CD4-positive, alpha-beta T cell treated with Interleukin-15 for 4 hours (primary cell): ENCODE measurements around the gene HMGCL.
A peak's percentile ranks its signal among the peaks of the same experiment; 100 is the strongest.
"Not testable (repeated sequence)": the region's sequence is repeated elsewhere in the genome, so short reads cannot be mapped to it uniquely, and the experiment has no call there.

Source experiments
- DNase-seq: peaks from one replicate; pipeline ENCODE4 v3.0.0-alpha.2; 2020; ENCODE audit warnings: low spot score

Gene HMGCL

DNA sequence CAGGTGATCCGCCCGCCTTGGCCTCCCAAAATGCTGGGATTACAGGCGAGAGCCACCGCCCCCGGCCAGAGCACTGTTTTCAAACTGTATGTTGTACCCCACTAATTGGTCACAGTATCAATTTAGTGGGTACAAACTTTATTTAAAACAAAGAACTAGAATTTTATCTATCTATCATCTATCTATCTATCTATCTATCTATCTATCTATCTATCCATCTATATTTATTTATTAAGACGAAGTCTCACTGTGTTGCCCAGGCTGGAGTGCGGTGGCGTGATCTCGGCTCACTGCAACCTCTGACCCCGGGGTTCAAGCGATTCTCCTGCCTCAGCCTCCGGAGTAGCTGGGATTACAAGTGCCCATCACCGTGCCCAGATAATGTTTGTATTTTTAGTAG lies 1.4 kb upstream of the HMGCL start:
- DNase-seq = not testable (repeated sequence)

DNA sequence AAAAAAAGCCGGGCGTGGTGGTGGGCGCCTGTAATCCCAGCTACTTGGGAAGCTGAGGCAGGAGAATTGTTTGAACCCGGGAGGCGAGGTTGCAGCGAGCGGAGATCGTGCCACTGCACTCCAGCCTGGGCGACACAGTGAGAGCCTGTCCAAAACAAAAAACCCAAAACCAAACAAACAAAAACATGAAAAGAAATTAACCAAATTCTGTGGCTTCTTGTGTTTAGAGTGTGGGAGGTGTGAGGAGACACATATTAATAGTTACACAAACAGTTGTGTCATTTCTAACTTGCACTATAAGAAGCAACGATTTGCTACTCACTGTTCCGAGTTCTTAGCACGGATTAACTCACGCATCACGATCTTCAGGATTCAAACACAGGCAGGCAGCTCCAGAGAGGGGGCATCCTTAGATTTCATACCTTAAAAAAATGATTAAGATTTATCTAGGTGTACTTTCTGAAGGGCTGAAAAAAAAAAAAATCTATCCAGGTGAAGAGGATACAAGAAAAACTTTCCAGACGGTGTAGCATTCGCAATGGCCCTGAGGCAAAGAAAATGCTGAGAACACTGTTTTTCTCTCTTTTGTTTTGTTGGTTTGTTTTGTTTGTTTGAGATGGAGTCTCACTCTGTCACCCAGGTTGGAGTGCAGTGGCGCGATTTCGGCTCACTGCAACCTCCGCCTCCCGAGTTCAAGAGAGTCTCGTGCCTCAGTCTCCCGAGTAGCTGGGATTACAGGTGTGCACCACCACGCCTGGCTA lies 713 bp upstream of the HMGCL start:
- DNase-seq = no peak

DNA sequence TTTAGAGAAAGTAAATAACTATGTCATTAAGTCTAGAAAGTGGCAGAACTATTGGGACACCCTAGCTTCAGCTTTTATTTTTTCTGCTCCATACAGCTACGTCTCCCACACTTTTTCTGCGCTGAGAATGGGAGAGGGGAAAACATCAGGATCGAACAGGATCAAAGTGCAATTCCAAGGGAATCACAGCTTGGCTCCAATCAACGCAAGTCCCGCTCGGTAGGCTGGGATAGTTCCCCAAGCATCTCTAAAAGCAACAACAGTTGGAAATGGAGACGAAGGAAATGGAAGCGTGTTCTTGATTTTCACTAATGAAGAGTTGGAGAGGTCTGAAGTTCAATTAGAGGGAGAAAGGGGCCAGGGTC lies 536 bp downstream of the HMGCL start:
- no peak for DNase-seq

DNA sequence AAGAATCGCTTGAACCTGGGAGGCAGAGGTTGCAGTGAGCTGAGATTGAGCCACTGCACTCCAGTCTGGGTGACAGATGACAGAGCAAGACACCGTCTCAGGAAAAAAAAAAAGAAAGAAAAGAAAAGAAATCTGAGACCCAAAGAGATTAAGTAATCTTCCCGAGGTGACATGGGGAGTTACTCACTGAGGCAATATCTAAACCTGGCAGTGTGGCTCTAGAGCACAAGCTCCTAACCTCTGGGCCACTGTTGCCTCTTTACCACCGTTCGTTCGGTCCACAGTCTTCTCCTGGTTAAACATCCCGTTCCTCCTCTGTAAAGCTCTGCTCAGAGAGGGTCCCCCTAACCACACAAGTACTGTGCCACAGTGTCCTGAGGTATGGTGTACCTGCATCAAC lies 1.5 kb downstream of the HMGCL start:
- DNase-seq = no peak

DNA sequence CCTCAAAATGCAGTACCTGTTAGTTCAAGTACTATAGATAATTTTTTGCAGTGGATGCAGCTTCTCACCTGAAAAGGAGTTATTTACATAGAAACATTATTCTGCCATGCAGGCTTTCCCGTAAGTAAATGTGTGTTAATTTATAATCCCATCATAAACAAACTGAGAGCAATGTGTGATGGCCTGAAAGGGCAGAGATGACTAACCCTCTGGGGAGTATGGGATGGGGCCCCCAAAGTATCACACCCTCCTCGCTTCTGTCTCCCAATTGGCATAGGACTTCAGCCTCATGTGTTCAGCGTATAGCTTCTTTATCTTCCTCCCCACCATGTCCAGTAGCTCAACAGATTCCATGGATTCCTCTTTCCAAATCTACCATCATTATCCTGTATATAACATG lies 7.6 kb downstream of the HMGCL start:
- no peak for DNase-seq

DNA sequence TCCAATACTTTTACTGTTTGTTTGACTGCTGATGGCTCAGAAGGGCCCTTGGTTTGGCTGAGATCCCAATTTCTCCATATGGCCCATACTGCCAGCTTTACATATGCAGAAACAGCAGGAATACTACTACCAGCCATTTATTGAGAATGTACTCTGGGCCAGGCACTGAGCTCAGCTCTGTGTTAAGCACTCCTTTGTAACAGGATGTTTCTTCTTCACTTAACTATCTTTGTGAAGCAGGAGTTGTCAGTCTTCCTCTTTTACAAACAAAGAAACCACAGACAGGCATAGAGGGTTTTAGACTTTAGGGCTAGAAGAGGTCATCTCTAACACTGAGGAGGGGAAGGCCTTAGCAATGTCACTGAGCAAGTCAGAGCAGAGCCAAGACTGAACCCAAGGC lies 8.3 kb downstream of the HMGCL start:
- no peak for DNase-seq

DNA sequence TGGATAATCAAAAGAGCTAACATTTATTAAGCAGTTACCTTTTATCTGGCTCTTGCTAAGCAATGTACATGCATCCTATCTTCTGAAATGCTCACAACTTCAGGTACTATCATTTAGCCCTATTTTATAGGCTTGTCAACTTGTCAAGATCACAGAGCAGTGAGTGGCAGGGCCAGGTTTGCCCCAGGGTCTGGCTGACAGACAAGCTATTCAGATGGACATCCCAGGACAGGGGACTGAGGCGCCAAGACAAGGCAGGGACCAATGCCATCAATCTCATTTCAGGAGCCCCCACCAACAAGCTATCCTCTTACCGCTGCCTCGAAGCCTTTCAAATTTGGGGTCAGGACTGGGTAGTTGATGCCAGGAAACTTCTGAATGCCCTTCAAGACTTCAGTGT lies 8.9 kb downstream of the HMGCL start:
- DNase-seq = no peak

DNA sequence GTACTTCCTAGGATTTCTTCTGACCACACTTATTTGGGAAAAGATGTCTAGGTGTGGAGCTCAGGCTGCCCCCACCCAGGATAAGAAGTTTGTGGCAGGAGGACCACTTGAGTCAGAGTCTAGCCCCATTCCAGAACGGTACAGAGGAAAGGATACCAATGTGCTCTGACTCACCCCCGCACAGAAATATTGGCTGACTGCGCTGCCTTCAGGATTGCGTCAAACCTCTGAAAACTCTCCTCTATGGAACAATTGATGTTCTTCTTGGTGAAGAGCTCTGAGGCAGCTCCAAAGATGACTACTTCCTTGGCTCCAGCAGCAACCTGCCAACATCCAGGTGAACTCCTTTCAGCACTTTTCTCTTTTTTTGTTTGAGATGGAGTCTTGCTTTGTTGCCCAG lies 11.2 kb downstream of the HMGCL start:
- DNase-seq = no peak

DNA sequence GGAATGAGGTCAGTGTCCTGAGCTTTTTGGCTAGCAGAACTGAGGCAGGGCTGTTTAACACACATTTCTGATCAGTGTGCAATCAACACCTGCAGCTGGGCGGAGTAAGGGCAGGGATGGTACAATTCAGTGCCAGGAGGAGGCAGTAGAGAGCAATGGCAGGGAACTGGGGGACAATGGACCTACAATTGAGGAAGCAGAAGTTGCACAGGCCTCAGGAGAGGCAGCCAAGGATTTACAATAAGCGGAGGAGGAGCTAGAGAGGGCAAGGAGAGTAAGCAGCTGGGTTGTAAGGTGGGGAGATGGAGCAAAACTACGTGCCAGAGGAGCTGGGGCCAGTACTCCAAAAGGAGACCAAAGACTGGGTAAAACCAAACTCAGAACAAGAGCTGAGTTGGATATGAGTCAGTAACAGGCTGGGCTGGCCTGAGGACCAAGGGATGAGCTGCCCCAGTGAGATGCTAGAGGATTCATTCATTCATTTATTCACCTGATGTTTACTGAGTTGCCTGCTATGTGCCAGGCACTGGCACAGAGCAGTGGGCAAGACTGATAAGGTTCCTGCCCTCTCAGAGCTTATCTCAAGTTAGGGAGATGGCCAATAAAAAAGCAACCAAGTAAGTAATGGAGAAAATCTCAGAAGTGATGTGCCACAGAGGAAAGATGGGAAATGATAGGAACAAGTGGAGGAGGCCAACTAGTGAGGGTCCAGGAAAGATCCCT lies 14.2 kb downstream of the HMGCL start:
- DNase-seq = peak; percentile 56

DNA sequence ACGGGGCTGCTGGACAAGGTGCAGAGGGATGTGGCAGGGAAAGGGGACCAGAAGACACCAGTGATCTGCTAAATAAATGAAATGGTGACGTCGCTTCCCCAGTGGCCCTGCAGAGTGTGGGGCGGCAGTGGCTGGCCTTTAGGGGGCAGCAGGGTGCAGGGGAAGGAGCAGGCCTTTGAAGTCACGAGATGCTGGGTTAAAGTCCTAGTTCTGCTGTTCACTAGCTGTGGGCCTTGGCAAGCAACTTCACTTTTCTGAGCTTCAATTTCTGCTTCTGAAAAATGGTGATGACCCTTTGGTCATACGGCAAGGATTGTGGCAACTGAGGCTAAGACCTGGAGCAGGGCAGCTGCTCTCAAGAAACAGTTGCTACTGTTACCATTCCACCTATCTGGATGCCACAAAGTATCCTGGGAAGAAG lies 15.5 kb downstream of the HMGCL start:
- peak; percentile 85 for DNase-seq

DNA sequence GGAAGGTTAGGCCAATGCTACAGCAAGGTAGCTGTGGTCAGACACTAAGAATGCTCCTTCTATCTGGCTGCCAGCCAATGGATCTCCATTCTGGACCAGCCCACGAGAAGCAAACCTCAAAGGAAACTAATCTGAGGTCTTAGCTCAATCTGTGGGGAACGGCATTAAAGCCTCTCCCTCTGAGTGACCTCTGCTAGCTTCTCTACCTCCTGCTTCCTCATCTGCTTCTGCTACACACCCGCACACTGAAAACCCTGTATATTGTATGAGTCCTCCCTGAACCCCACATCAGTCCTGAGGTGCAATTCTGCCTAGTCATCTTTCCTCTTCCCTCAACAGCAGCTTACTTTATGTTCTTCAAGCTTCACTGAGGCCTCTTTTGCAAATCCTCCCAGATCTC lies 17.8 kb downstream of the HMGCL start:
- DNase-seq = no peak

DNA sequence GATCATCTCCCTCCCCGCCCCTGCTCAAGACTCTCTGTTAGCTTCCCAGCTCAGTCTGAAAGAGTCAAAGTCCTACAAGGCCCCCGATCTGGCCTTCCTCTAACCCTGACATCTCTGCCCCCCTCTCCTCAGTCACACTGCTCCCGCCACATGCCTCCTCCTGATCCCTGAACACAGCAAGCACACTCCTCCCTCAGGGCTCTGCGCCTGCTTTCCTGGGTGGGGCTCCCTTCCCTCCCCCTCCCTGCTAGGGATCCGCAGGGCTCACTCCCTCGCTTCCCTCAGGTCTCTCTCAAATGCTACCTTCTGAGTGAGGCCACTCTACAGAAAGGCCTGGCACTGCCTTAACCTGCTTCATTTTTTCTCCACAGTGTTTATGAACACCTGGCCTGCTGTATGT lies 18.9 kb downstream of the HMGCL start:
- no peak for DNase-seq

DNA sequence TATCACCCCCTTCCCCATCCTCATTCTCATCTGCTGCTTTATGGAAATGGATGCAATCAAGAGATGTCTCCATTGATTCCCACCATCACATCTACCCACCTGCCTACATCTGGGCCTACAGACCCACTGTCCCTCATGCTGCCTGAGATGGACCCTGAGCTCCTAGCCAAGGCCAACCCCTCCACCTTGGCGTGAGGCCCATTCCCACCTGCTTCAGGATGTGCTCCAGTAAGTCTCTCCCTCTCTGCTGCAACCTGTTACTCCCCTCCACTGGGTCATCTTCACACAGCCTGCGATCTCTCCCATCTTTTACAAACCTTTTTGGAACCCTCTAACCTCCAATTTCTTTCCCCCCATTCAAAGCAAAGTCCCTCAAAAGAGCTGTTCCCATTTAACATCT lies 20.2 kb downstream of the HMGCL start:
- no peak for DNase-seq

DNA sequence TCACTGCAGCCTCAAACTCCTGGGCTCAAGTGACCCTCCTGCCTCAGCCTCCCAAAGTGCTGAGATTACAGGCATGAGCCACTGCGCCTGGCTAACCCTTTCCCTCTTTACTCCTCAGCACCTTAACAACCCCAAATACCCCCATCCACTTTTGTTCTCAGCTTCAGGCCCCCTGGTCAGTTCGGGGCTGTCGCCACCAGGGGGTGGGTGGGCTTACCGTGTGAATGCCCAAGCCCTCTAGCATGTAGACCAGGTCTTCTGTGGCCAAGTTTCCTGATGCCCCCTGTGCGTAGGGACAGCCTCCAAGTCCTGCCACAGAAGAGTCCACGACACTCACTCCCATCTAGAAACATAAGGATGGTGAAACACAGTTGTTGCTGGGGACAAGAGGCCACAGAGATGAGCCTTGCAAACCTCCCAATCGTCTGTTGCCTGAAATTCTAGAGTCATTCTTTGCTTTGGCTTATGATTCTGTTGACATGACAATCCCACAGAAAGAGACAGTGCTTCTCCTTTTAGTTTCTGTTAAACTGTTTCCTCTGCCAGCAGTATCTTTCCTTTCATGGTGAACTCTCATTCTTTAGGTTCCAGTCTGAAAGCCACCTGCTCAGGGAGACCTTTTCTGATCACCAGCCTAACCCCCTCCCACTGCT lies 20.9 kb downstream of the HMGCL start:
- DNase-seq = no peak

DNA sequence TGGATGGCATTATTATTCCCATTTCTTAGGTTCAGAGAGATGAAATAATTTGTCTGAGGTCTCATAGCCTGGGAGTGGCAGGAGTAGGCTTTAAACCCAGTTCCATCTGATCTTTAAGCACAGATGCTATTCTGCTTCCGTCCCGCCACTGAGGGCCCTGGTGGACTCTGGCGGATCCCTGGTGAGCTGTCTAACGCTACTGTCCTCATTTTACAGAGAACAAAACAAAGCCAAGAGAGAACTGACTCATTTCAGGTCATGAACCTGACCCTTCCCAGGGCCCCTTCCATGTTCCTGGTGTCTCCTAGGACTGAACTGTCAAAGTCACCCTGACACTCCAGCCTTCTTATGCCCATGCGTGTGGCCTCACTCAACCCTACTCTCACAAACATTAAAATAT lies 21.6 kb downstream of the HMGCL start:
- no peak for DNase-seq

DNA sequence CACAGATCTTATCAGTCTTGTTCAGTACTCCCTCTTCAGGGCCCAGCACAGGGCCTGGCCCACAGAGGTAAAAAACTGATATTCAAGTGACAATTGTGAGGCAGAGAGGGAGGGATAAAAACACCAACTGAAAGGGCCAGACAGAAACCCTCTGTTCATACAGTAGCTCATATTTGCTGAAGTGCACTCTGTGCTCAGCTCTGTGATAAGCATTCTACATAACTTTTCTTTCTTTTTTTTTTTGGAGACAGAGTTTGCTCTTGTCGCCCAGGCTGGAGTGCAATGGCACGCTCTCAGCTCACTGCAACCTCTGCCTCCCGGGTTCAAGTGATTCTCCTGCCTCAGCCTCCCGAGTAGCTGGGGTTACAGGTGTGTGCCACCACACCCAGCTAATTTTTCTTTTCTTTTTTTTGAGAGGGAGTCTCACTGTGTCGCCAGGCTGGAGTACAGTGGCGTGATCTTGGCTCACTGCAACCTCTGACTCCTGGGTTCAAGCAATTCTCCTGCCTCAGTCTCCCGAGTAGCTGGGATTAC lies 22.4 kb downstream of the HMGCL start:
- DNase-seq = not testable (repeated sequence)

DNA sequence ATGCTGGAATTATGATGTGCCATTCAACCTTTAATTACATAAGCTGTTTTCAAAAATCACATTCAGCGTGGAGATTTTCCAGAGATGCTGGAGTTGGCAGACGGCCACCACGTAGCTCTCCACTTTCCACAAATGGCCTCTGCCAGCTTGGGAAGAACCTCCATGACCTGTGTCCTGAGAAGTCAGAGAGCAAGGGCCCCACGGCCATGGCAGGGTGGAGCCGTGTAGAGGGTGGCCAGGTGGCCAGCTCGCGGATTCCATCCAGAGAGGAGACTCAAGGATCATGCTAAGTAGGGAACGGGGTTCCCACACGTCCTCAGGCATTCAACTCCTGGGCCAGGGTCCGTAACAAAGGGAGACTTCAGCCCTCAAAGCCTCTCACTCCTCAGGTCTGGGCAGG lies 23.4 kb downstream of the HMGCL start:
- no peak for DNase-seq

DNA sequence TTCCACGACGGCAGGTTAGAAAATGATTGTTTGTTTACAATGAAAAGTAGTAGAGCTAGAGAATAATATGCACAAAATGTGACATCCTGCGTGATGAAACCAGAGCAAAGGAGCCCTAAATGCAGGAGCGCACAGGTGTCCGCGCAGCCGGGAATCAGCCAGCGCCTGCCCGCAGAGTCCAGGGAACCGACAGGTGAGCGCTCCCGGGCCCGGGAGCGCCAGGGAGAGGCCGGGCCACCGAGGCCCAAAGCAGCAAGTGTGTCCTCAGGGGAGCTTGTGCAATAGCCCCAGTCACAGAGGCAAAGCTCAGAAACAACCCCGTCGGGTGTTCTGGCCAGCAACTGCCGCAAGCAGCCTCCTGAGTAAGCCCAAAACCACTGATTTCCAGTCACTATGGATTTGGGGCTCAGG lies 23.9 kb downstream of the HMGCL start:
- no peak for DNase-seq

DNA sequence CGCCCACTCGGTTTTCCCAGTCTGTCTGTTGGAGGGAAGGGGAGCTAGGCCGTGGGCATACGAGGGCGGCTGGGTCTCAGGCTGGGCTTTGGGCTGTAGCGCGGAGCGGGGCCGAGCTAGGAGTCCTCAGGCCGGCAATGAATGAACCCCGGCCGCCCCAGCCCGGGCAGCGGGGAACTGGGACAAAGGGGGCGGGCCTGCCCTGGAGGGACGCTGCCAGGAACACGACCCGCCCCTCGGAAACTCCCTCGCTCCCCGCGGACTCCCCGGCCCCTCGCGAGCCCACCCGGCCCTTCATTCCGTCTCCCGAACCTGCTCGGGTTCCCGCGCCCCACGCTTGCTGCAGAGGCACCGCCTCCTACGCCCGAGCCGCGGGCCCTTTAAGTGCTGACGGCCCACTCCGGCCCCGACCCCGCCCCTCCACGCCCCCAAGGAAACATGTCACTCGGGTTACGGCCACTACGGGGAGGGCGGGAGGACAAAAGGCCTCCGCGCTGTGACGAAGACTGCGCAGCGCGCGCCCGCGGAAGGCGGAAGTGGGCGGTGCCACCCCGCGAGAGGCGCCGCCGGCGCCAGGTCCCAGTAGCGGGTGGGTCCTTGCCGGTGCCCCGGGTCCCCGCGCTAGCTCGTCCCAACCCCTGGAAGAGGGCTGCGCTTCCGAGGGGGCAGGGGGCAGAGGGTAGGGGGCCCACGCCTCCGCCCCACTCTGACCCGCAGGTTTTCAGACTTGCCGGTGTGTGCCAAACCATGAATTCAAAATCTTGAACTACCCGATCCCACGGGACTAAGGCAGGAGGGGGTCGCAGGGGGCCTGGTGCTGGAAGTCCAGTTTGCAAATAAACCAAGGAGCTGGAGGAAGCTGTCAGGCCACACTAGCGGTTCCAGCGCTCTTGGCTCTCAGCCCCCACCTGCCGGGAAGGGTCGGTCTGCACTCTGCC lies 24.6 kb downstream of the HMGCL start, which contains the start of gene GALE:
Gene GALE, minus strand, starts transcription at position 355 of the 938 bp plus-strand sequence. CDS start 1,747 bp downstream, outside the sequence.
- peak; percentile 97 for DNase-seq

DNA sequence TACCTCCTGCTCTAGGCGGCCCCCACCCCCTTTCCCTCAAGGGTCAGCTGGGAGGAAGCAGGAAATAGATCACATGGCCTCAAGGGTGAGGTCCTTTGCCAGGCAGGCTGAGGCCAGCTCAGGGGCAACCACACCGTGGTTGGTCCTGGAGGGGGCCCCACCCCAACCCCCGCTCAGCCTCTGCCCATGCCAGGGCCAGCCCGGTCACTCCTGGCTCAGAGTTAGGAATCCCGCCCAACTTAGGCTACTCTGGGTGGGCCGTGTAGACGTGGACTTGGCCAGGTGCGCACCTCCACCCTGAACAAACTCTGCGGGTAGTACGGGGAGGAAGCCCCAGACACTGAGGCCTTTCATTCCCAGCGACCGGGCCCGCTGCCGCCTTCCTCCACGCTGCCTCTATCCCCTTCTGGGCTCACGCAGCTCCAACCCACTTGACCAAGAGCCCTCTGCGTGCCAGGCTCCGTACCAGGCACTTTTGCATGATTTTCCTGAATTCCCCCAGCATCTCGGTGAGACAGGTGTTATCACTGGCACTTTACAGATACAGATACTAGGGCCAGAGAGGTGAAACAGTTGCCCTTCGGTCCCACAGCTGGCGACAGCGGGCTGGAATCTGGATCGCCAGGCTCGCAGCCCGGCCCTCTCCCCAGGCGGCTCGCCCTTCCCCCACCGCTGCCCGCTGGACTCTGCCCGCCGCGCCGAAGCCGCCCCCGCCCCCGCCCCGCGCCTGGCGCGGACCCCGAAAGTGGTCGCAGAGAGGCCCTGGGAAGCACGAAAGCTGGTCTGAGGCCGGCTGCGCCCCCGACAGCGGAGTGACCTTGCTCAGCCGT lies 25.4 kb downstream of the HMGCL start:
- DNase-seq = peak; percentile 44

DNA sequence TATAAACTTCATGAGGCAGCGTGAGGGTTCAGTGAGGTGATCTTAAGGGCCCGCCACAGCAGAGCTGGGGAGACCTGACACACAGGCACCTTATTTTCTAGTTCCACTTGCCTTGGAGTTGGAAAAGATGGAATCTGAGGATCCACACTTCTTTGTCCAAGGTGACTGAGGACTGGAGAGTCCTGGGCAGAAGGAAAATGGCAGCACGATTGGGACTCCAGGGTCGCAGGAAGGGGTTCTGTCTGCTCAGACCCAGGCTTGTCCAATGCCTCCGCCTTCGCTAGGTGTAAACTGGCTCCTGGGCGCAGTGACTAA lies 26.0 kb downstream of the HMGCL start:
- no peak for DNase-seq
